ENCODE measurements around the gene ABCB6. TPM values are rescaled to one million over a fixed set of nuclear protein-coding genes. Genes with fewer than 3 reads are reported as not detected.

Gene ABCB6
- total RNA-seq, 1 donor from 2014 or later: 11.4 TPM

DNA sequence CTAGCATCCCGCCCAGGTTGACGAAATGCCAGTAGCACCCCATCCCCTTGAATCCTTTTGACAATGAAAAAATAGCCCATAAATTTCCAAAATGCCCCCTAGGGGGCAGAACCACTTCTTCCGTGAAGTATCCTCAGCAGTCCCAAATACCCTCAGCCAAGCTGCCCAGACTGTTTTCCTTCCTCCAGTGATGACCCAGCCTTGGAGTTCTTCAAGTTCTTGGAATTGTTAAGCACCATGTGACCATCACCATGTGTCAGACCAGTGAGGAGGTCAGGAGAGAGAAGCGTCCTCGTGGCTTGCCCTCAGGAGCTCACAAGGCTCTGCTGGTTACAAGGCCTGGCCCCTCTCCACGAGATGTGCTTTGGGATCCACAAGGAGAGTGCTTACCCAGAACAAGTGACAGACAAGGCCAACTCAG, 47.5 kb downstream of the ABCB6 start:
- Mint-ChIP-seq H3K27ac (ENCODE audit: unreplicated experiment) (peak overlapping the region; percentile 67), H3K36me3 (ENCODE audit: low read depth, unreplicated experiment) (peaks cover 30% of the 10 kb centered on the region)
- DNase-seq (ENCODE audit: low spot score): peak; percentile 63

GRCh38 chr2:219169930-219170654, 48.7 kb downstream of the ABCB6 start, which contains the start of gene SLC23A3:
Gene SLC23A3, minus strand, starts transcription at chr2:219170029. Its CDS starts 45 bp downstream, at chr2:219169984.
- no peaks in the 10 kb centered on the region for H3K9me3 Mint-ChIP-seq (ENCODE audit: unreplicated experiment)
- H3K27ac Mint-ChIP-seq (ENCODE audit: unreplicated experiment): no peak within 1 kb of the TSS
- H3K27me3 Mint-ChIP-seq (ENCODE audit: unreplicated experiment): peaks cover 15% of the 10 kb centered on the region
- H3K36me3 Mint-ChIP-seq (ENCODE audit: low read depth, unreplicated experiment): peaks cover 24% of the 10 kb centered on the region
- no peak for DNase-seq (ENCODE audit: low spot score)
- H3K4me1 Mint-ChIP-seq (ENCODE audit: unreplicated experiment): peaks cover 21% of the 10 kb centered on the region
- no peak within 1 kb of the TSS for H3K4me3 Mint-ChIP-seq (ENCODE audit: unreplicated experiment)
- TF ChIP-seq CTCF (IDR thresholded peaks at IDR 0.05; ENCODE audit: unreplicated experiment): no peak

More for the DNA sequence above, 47.5 kb downstream of the ABCB6 start:
- Mint-ChIP-seq H3K4me3 (ENCODE audit: unreplicated experiment) (peak overlapping the region; percentile 31), H3K4me1 (ENCODE audit: unreplicated experiment) (peaks cover 30% of the 10 kb centered on the region), H3K9me3 (ENCODE audit: unreplicated experiment) (no peaks in the 10 kb centered on the region), H3K27me3 (ENCODE audit: unreplicated experiment) (peaks cover 16% of the 10 kb centered on the region)
- peak; percentile 88 for TF ChIP-seq CTCF (IDR thresholded peaks at IDR 0.05; ENCODE audit: unreplicated experiment)

DNA sequence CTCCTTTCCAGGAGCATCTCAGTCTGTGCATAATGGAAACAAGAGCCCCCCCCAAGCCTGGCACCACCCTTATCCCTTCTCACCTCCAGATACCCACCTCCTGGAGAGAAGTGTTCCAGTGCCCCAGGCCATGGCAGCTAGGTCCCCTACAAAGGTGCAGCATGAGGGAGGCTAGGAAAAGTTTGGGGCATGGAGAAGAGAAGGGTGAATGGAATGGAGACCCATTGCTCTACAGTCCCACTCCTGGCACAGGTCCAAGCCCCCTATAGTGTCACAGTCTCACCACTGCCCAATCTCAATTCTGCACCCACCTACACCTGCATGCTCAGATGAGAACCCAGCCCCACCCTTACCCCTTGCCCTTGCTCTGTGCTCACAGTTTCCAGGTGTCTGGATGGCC, 49.8 kb downstream of the ABCB6 start:
- TF ChIP-seq CTCF (IDR thresholded peaks at IDR 0.05; ENCODE audit: unreplicated experiment): no peak
- DNase-seq (ENCODE audit: low spot score): no peak
- H3K36me3 Mint-ChIP-seq (ENCODE audit: low read depth, unreplicated experiment): peaks cover 14% of the 10 kb centered on the region
- no peak overlapping the region for H3K27ac Mint-ChIP-seq (ENCODE audit: unreplicated experiment)
- H3K27me3 Mint-ChIP-seq (ENCODE audit: unreplicated experiment): peaks cover 12% of the 10 kb centered on the region
- H3K4me3 Mint-ChIP-seq (ENCODE audit: unreplicated experiment): no peak overlapping the region
- H3K9me3 Mint-ChIP-seq (ENCODE audit: unreplicated experiment): no peaks in the 10 kb centered on the region
- peaks cover 9% of the 10 kb centered on the region for H3K4me1 Mint-ChIP-seq (ENCODE audit: unreplicated experiment)

- Mint-ChIP-seq H3K27me3 (ENCODE audit: unreplicated experiment) (peaks cover 11% of the 10 kb centered on the region), H3K36me3 (ENCODE audit: low read depth, unreplicated experiment) (peaks cover 13% of the 10 kb centered on the region), H3K27ac (ENCODE audit: unreplicated experiment) (no peak overlapping the region), H3K9me3 (ENCODE audit: unreplicated experiment) (no peaks in the 10 kb centered on the region), H3K4me1 (ENCODE audit: unreplicated experiment) (peaks cover 9% of the 10 kb centered on the region), H3K4me3 (ENCODE audit: unreplicated experiment) (peak overlapping the region; percentile 49)
- no peak for TF ChIP-seq CTCF (IDR thresholded peaks at IDR 0.05; ENCODE audit: unreplicated experiment)
- DNase-seq (ENCODE audit: low spot score): no peak
Observed at GRCh38 chr2:219168526-219168925, 50.2 kb downstream of the ABCB6 start.

- peaks cover 11% of the 10 kb centered on the region for H3K27me3 Mint-ChIP-seq (ENCODE audit: unreplicated experiment)
- peaks cover 13% of the 10 kb centered on the region for H3K36me3 Mint-ChIP-seq (ENCODE audit: low read depth, unreplicated experiment)
- H3K4me1 Mint-ChIP-seq (ENCODE audit: unreplicated experiment): peaks cover 9% of the 10 kb centered on the region
- no peaks in the 10 kb centered on the region for H3K9me3 Mint-ChIP-seq (ENCODE audit: unreplicated experiment)
- DNase-seq (ENCODE audit: low spot score): no peak
- H3K4me3 Mint-ChIP-seq (ENCODE audit: unreplicated experiment): peak overlapping the region; percentile 49
- no peak for TF ChIP-seq CTCF (IDR thresholded peaks at IDR 0.05; ENCODE audit: unreplicated experiment)
- H3K27ac Mint-ChIP-seq (ENCODE audit: unreplicated experiment): no peak overlapping the region
Observed at GRCh38 chr2:219167997-219168396, 50.8 kb downstream of the ABCB6 start.
